ENCODE results near the gene MRPL49.

DNA sequence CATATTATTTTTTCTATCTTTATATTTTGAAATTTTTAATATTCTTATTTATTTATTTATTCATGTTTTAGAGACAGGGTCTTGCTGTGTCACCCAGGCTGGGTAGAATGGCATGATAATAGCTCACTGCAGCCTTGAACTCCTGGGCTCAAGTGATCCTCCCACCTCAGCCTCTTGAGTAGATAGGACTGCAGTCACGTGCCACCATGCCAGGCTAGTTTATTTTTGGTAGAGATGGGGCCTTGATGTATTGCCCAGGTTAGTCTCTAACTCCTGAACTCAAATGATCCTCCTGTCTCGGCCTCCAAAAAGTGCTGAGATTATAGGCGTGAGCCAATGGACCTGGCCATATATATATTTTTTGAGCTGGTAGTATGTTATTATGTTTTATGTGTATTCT is 45.5 kb downstream of the MRPL49 start:
- TF ChIP-seq, protein P1, sequence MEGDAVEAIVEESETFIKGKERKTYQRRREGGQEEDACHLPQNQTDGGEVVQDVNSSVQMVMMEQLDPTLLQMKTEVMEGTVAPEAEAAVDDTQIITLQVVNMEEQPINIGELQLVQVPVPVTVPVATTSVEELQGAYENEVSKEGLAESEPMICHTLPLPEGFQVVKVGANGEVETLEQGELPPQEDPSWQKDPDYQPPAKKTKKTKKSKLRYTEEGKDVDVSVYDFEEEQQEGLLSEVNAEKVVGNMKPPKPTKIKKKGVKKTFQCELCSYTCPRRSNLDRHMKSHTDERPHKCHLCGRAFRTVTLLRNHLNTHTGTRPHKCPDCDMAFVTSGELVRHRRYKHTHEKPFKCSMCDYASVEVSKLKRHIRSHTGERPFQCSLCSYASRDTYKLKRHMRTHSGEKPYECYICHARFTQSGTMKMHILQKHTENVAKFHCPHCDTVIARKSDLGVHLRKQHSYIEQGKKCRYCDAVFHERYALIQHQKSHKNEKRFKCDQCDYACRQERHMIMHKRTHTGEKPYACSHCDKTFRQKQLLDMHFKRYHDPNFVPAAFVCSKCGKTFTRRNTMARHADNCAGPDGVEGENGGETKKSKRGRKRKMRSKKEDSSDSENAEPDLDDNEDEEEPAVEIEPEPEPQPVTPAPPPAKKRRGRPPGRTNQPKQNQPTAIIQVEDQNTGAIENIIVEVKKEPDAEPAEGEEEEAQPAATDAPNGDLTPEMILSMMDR (conservative IDR thresholded peaks at IDR 0.05 in 1 of 2, IDR thresholded peaks at IDR 0.05 in 1 of 2; ENCODE audit: extremely low read depth in 1 of 2, insufficient read depth in 1 of 2, low read depth in 1 of 2, low read length in 2 of 2): no peak
- TF ChIP-seq EZH2 (IDR thresholded peaks at IDR 0.05; ENCODE audit: borderline replicate concordance, low read length): no peak
